Bronchial epithelial cell (primary cell): ENCODE measurements around the gene MTO1. TPM values are rescaled to one million over a fixed set of nuclear protein-coding genes. Genes with fewer than 3 reads are reported as not detected.
A peak's percentile ranks its signal among the peaks of the same experiment; 100 is the strongest.
"Not testable (repeated sequence)": the region's sequence is repeated elsewhere in the genome, so short reads cannot be mapped to it uniquely, and the experiment has no call there.

ENCODE experiments used
- DNase-seq: peaks from one replicate; pipeline ENCODE4 v3.0.0-alpha.2; 2010; ENCODE audit warnings: low read depth
- FAIRE-seq: peaks from 2 replicates; lab custom pipeline; 2011; peaks lifted over from hg19 to GRCh38; lab: Jason Lieb, UNC
- H3K27me3 ChIP-seq: 2 replicates; pipeline ENCODE4 v1.5.1; 2011; ENCODE audit warnings: low read length; ENCODE audit not compliant: control insufficient read depth, insufficient read depth
- H3K36me3 ChIP-seq: 2 replicates; pipeline ENCODE4 v1.5.1; 2011; ENCODE audit warnings: low read length; ENCODE audit not compliant: control insufficient read depth, insufficient read depth
- H3K4me3 ChIP-seq: 2 replicates; pipeline ENCODE4 v1.5.1; 2011; ENCODE audit warnings: mild to moderate bottlenecking, low read depth, low read length, control low read depth
- CTCF ChIP-seq: IDR thresholded peaks from 2 replicates; pipeline ENCODE4 v1.5.1; 2011; ENCODE audit warnings: mild to moderate bottlenecking, moderate library complexity, low read length, control low read depth, inconsistent platforms; ENCODE audit not compliant: insufficient read depth, severe bottlenecking
- total RNA-seq: library from RNA; depleted of rRNA; stranded (reverse); fragments of >200 nt; gene quantifications from 2 replicates; pipeline ENCODE4 v1.2.1, GENCODE V29; 2014

MTO1 gene
- total RNA-seq, 1 donor from 2014 or later = 40.3 TPM

GRCh38 chr6:73491377-73491776 is 29.8 kb downstream of the MTO1 start:
- FAIRE-seq = no peak
- TF ChIP-seq CTCF = no peak
- Histone ChIP-seq H3K27me3 (no peaks in the 10 kb centered on the region), H3K4me3 (no peak overlapping the region), H3K36me3 (peaks cover 18% of the 10 kb centered on the region)
- peak; percentile 9 for DNase-seq

- no peak for FAIRE-seq
- Histone ChIP-seq H3K4me3 (no peak overlapping the region), H3K36me3 (peaks cover 10% of the 10 kb centered on the region)
Observed at GRCh38 chr6:73497915-73498314, 36.4 kb downstream of the MTO1 start.

GRCh38 chr6:73503027-73503772 is 41.7 kb downstream of the MTO1 start:
- H3K36me3 ChIP-seq = peaks cover 5% of the 10 kb centered on the region

More at GRCh38 chr6:73497915-73498314, 36.4 kb downstream of the MTO1 start:
- DNase-seq = no peak
- H3K27me3 ChIP-seq = no peaks in the 10 kb centered on the region
- no peak for TF ChIP-seq CTCF

GRCh38 chr6:73504160-73504559 is 42.6 kb downstream of the MTO1 start:
- TF ChIP-seq CTCF = no peak
- FAIRE-seq = no peak
- no peaks in the 10 kb centered on the region for H3K27me3 ChIP-seq
- H3K4me3 ChIP-seq = no peak overlapping the region
- peaks cover 5% of the 10 kb centered on the region for H3K36me3 ChIP-seq
- DNase-seq = no peak

More at GRCh38 chr6:73503027-73503772, 41.7 kb downstream of the MTO1 start:
- TF ChIP-seq CTCF = no peak
- Histone ChIP-seq H3K4me3 (no peak overlapping the region), H3K27me3 (no peaks in the 10 kb centered on the region)
- FAIRE-seq = no peak
- no peak for DNase-seq

- DNase-seq (no peak), FAIRE-seq (no peak)
- peaks cover 5% of the 10 kb centered on the region for H3K36me3 ChIP-seq
- no peak for TF ChIP-seq CTCF
- H3K27me3 ChIP-seq = no peaks in the 10 kb centered on the region
- H3K4me3 ChIP-seq = no peak overlapping the region
Observed at GRCh38 chr6:73505142-73505541, 43.6 kb downstream of the MTO1 start.

- not testable (repeated sequence) for DNase-seq, FAIRE-seq, H3K27me3 ChIP-seq, H3K4me3 ChIP-seq, H3K36me3 ChIP-seq
Observed at GRCh38 chr6:73505705-73506104, 44.2 kb downstream of the MTO1 start.
